ENCODE data around the gene TFAP2A.

Gene TFAP2A

DNA sequence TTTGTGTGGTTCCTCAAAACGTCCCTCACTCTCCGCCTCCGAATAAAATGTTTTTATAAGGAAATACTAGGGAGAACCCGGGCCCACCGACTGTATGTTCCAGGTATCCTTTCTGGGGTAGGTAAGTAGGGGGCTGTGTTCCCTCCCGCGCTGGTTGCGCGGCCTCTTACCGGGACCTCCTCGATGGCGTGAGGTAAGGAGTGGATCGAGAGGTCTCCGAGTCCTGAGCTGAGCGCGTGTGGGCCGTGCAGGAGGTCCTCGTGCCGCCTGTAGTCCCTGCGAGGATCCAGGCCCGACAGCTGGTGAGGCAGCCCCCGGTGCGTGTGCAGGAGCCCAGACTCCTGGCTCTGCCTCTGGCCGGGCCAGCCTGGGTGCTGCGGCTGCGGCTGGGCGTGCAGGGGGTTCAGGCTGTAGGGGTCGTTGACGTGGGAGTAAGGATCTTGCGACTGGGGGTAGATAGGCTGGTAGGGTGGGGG is 5.1 kb downstream of the TFAP2A start:
- no peak; the same call in 1 of the 2 replicates for TF ChIP-seq SIN3A (IDR thresholded peaks at IDR 0.05; ENCODE audit: borderline replicate concordance, insufficient read depth, low read length)
- no peak for TF ChIP-seq TAF1 (IDR thresholded peaks at IDR 0.05; ENCODE audit: borderline replicate concordance, insufficient read depth, low read length)
- TF ChIP-seq FOXP2 (optimal IDR thresholded peaks at IDR 0.05; ENCODE audit: borderline replicate concordance, extremely low read depth, extremely low read length, insufficient read depth) = no peak
- TF ChIP-seq, protein P1, sequence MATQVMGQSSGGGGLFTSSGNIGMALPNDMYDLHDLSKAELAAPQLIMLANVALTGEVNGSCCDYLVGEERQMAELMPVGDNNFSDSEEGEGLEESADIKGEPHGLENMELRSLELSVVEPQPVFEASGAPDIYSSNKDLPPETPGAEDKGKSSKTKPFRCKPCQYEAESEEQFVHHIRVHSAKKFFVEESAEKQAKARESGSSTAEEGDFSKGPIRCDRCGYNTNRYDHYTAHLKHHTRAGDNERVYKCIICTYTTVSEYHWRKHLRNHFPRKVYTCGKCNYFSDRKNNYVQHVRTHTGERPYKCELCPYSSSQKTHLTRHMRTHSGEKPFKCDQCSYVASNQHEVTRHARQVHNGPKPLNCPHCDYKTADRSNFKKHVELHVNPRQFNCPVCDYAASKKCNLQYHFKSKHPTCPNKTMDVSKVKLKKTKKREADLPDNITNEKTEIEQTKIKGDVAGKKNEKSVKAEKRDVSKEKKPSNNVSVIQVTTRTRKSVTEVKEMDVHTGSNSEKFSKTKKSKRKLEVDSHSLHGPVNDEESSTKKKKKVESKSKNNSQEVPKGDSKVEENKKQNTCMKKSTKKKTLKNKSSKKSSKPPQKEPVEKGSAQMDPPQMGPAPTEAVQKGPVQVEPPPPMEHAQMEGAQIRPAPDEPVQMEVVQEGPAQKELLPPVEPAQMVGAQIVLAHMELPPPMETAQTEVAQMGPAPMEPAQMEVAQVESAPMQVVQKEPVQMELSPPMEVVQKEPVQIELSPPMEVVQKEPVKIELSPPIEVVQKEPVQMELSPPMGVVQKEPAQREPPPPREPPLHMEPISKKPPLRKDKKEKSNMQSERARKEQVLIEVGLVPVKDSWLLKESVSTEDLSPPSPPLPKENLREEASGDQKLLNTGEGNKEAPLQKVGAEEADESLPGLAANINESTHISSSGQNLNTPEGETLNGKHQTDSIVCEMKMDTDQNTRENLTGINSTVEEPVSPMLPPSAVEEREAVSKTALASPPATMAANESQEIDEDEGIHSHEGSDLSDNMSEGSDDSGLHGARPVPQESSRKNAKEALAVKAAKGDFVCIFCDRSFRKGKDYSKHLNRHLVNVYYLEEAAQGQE (IDR thresholded peaks at IDR 0.05; ENCODE audit: insufficient read depth in 1 of 2, low read depth in 2 of 2, low read length in 2 of 2) = no peak
- no peak for TF ChIP-seq POLR2AphosphoS5 (IDR thresholded peaks at IDR 0.05; ENCODE audit: low read depth, low read length)

DNA sequence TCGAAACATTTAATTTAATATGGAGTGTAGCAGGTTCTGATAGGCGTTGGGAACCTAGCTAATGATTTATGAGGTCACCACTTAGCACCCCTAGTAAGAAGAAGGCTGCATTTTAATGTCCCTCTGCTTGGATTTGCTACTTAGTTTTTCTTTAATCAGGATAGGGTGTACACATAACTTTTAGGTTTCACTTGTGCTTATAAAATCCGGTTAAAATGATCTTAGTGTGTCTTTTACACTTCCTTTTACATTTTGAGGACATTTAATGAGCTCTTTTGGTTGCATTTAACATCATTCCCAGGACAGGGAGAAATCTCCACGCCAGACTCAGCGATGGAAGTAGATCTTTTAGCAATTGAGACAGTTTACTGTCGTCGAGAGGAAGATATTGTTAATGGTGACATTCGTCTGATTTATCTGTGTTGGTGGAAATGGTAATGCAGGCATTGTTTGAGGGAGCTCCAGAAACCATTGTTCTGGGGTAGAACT is 5.6 kb downstream of the TFAP2A start:
- TF ChIP-seq FOXP2 (optimal IDR thresholded peaks at IDR 0.05; ENCODE audit: borderline replicate concordance, extremely low read depth, extremely low read length, insufficient read depth) (no peak), TAF1 (IDR thresholded peaks at IDR 0.05; ENCODE audit: borderline replicate concordance, insufficient read depth, low read length) (no peak), POLR2AphosphoS5 (IDR thresholded peaks at IDR 0.05; ENCODE audit: low read depth, low read length) (no peak), SIN3A (IDR thresholded peaks at IDR 0.05; ENCODE audit: borderline replicate concordance, insufficient read depth, low read length) (no peak)
- TF ChIP-seq, protein P1 (IDR thresholded peaks at IDR 0.05; ENCODE audit: insufficient read depth in 1 of 2, low read depth in 2 of 2, low read length in 2 of 2) = no peak

DNA sequence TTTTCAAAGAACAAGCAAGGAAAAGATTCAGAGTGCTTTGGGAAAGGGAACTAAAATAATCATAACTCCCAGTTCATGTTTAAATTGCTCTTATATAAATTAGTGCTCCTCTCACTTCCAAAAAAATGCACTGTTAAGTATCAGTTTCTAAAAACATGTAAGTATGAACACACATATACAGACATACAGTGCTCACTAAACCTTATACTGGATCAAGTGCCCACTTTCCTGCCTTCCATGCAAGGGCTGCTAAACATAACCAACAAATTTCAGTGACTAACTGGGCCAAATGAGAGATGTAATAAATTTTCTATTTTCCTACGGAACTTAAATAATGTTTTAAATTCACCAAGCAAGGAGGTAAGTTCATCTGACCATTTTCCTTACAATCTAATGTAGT is 6.4 kb downstream of the TFAP2A start:
- no peak for TF ChIP-seq SIN3A (IDR thresholded peaks at IDR 0.05; ENCODE audit: borderline replicate concordance, insufficient read depth, low read length)
- no peak for TF ChIP-seq TAF1 (IDR thresholded peaks at IDR 0.05; ENCODE audit: borderline replicate concordance, insufficient read depth, low read length)
- TF ChIP-seq, protein P1 (IDR thresholded peaks at IDR 0.05; ENCODE audit: insufficient read depth in 1 of 2, low read depth in 2 of 2, low read length in 2 of 2) = no peak
- TF ChIP-seq POLR2AphosphoS5 (IDR thresholded peaks at IDR 0.05; ENCODE audit: low read depth, low read length) = no peak; the same call in 1 of the 2 replicates
- no peak for TF ChIP-seq FOXP2 (optimal IDR thresholded peaks at IDR 0.05; ENCODE audit: borderline replicate concordance, extremely low read depth, extremely low read length, insufficient read depth)

DNA sequence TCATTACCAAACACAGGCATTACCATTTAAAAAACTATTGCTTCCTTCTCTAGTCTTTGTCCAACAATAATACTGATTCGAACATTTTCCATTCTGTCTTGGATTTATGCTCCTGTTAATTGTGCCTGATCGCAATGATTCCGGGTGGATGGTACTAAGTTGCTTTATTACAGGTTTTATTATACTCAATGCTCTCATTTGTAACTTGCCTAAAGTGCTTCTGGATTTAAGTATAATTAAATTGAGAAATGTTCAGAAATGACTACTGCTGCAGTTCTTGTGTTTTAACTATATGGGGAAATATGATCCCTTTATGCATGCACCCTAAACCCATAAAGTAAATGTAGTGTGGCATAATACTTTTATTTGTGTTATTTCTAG is 7.2 kb downstream of the TFAP2A start:
- TF ChIP-seq POLR2AphosphoS5 (IDR thresholded peaks at IDR 0.05; ENCODE audit: low read depth, low read length) = no peak
- TF ChIP-seq SIN3A (IDR thresholded peaks at IDR 0.05; ENCODE audit: borderline replicate concordance, insufficient read depth, low read length) = peak; percentile 49; the same call in 1 of the 2 replicates

DNA sequence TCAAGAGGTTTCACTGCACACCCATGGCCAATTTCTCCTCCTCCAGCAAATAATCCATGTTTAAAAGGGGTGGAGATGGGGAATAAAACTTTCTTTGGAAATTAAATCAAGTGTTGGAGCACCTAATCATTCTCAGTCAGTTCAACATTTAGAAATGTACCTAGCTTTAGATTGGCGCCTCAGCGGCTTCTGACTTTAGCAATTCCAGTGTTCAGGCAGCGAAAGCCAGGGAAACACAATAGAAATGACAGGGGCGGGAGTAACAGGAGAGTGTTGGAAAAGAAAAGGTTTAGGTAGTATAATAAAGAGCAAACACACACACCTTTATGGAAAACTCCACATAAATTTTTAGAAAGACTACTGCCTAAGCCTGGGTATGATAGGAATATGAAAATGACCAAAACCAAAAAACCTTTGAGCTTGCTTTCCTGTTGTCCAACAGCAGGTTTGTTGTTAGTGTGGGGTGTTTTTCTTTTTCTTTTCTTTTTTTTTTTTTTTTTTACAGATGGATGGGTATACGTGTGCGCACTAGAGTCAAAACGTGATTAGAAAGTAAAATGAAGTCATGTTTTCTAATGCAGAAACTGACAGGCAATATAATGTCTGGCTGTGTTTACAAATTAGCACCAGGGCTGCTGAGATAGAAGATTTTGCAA is 7.7 kb downstream of the TFAP2A start:
- TF ChIP-seq, protein P1 (IDR thresholded peaks at IDR 0.05; ENCODE audit: insufficient read depth in 1 of 2, low read depth in 2 of 2, low read length in 2 of 2) = no peak
- TF ChIP-seq FOXP2 (optimal IDR thresholded peaks at IDR 0.05; ENCODE audit: borderline replicate concordance, extremely low read depth, extremely low read length, insufficient read depth) = no peak
- no peak for TF ChIP-seq POLR2AphosphoS5 (IDR thresholded peaks at IDR 0.05; ENCODE audit: low read depth, low read length)
- no peak for TF ChIP-seq TAF1 (IDR thresholded peaks at IDR 0.05; ENCODE audit: borderline replicate concordance, insufficient read depth, low read length)
- no peak for TF ChIP-seq SIN3A (IDR thresholded peaks at IDR 0.05; ENCODE audit: borderline replicate concordance, insufficient read depth, low read length)

Measured in PFSK-1 (cell line).